ENCODE data around the gene ZC3H11A. TPM values are rescaled to one million over a fixed set of nuclear protein-coding genes. Genes with fewer than 3 reads are reported as not detected.
"Not testable (repeated sequence)": the region's sequence is repeated elsewhere in the genome, so short reads cannot be mapped to it uniquely, and the experiment has no call there.

Gene ZC3H11A
- polyA plus RNA-seq, 1 experiment = 95.4 TPM

GRCh38 chr1:203823306-203823705 lies 27.9 kb downstream of the ZC3H11A start:
- CTCF ChIA-PET = no interaction called here
- Histone ChIP-seq H3K27ac (ENCODE audit: low read depth, low read length) (no peak overlapping the region), H3K27me3 (ENCODE audit: control insufficient read depth, insufficient read depth, low read length) (no peaks in the 10 kb centered on the region), H3K4me3 (ENCODE audit: low read depth, low read length) (no peak overlapping the region), H3K9me3 (ENCODE audit: control insufficient read depth, insufficient read depth, low read length) (no peaks in the 10 kb centered on the region)
- POLR2A ChIA-PET = no interaction called here
- TF ChIP-seq, protein P1, sequence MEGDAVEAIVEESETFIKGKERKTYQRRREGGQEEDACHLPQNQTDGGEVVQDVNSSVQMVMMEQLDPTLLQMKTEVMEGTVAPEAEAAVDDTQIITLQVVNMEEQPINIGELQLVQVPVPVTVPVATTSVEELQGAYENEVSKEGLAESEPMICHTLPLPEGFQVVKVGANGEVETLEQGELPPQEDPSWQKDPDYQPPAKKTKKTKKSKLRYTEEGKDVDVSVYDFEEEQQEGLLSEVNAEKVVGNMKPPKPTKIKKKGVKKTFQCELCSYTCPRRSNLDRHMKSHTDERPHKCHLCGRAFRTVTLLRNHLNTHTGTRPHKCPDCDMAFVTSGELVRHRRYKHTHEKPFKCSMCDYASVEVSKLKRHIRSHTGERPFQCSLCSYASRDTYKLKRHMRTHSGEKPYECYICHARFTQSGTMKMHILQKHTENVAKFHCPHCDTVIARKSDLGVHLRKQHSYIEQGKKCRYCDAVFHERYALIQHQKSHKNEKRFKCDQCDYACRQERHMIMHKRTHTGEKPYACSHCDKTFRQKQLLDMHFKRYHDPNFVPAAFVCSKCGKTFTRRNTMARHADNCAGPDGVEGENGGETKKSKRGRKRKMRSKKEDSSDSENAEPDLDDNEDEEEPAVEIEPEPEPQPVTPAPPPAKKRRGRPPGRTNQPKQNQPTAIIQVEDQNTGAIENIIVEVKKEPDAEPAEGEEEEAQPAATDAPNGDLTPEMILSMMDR (IDR thresholded peaks at IDR 0.05; ENCODE audit: low read depth, low read length) = no peak
- no peak for DNase-seq (ENCODE audit: low read depth, low spot score)

- DNase-seq (ENCODE audit: low read depth, low spot score) = no peak
- CTCF ChIA-PET = no interaction called here
- POLR2A ChIA-PET = interaction anchor here (0.6 kb wide), 1 partner anchor 11 kb away, joined by 7 read pairs; no protein-coding TSS in a partner anchor
Observed at GRCh38 chr1:203826175-203826574, 30.8 kb downstream of the ZC3H11A start.

DNA sequence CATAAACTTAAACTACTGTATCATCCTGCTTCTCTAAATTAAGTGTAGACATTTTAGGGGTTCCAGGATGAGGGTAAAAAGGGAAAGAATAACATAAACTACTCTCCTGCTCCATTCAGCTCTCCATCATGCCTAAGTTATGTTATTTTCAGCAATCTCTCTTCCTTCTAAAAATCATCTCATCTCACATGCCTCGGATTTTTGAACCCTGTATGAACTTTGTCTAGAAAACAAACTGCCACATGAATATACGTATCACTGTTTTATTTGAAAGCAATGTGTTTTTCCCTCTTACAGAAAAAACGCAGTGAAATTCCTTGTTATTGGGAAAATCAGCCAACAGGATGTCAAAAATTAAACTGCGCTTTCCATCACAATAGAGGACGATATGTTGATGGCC lies 32.6 kb downstream of the ZC3H11A start:
- ChIA-PET CTCF (interaction anchor here (0.6 to 1.2 kb wide), 2 partner anchors 9 kb away, joined by 3 to 5 read pairs; no protein-coding TSS in a partner anchor), POLR2A (no interaction called here)
- no peak for DNase-seq (ENCODE audit: low read depth, low spot score)
- no peak overlapping the region for H3K4me3 ChIP-seq (ENCODE audit: low read depth, low read length)
- no peaks in the 10 kb centered on the region for H3K9me3 ChIP-seq (ENCODE audit: control insufficient read depth, insufficient read depth, low read length)
- TF ChIP-seq, protein P1 (IDR thresholded peaks at IDR 0.05; ENCODE audit: low read depth, low read length) = no peak
- H3K27me3 ChIP-seq (ENCODE audit: control insufficient read depth, insufficient read depth, low read length) = no peaks in the 10 kb centered on the region
- H3K27ac ChIP-seq (ENCODE audit: low read depth, low read length) = no peak overlapping the region

More at GRCh38 chr1:203826175-203826574, 30.8 kb downstream of the ZC3H11A start:
- Histone ChIP-seq H3K27ac (ENCODE audit: low read depth, low read length) (no peak overlapping the region), H3K27me3 (ENCODE audit: control insufficient read depth, insufficient read depth, low read length) (no peaks in the 10 kb centered on the region), H3K9me3 (ENCODE audit: control insufficient read depth, insufficient read depth, low read length) (no peaks in the 10 kb centered on the region), H3K4me3 (ENCODE audit: low read depth, low read length) (no peak overlapping the region)
- TF ChIP-seq, protein P1 (IDR thresholded peaks at IDR 0.05; ENCODE audit: low read depth, low read length) = no peak

DNA sequence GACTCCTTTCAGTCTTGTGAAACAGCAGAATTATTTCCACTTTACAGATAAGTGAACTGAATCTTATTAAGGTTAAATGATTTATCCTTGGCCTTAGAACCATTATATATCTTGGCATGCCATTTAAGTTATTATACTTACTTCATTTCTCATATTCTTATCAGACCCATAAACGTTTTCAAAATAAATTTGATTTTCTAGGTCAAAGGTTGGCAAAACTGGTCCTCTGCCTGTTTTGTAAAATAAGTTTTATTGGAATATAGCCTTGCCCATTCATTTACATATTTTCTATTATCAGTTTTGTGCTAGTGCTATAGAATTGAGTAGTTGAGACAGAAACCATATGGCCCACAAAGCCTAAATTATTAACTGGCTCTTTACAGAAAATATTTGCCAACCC lies 33.1 kb downstream of the ZC3H11A start:
- POLR2A ChIA-PET = no interaction called here
- CTCF ChIA-PET = no interaction called here
- DNase-seq (ENCODE audit: low read depth, low spot score) = no peak
- Histone ChIP-seq H3K4me3 (ENCODE audit: low read depth, low read length) (no peak overlapping the region), H3K27me3 (ENCODE audit: control insufficient read depth, insufficient read depth, low read length) (no peaks in the 10 kb centered on the region), H3K27ac (ENCODE audit: low read depth, low read length) (no peak overlapping the region), H3K9me3 (ENCODE audit: control insufficient read depth, insufficient read depth, low read length) (no peaks in the 10 kb centered on the region)
- TF ChIP-seq, protein P1 (IDR thresholded peaks at IDR 0.05; ENCODE audit: low read depth, low read length) = no peak

GRCh38 chr1:203829247-203829646 lies 33.8 kb downstream of the ZC3H11A start:
- DNase-seq (ENCODE audit: low read depth, low spot score); H3K27ac ChIP-seq (ENCODE audit: low read depth, low read length); H3K9me3 ChIP-seq (ENCODE audit: control insufficient read depth, insufficient read depth, low read length); CTCF ChIA-PET; POLR2A ChIA-PET; H3K4me3 ChIP-seq (ENCODE audit: low read depth, low read length); H3K27me3 ChIP-seq (ENCODE audit: control insufficient read depth, insufficient read depth, low read length): not testable (repeated sequence)

Data from AG04450 (cell line).